GM18867 (cell line): ENCODE measurements around the gene SIPA1L3.

Experiments used
- ATAC-seq: cut with Tn5 transposase; IDR thresholded peaks from one replicate; pipeline ENCODE4 v1.9.1; 2021; ENCODE audit warnings: mild to moderate bottlenecking, moderate library complexity; ENCODE audit not compliant: unreplicated experiment

Gene SIPA1L3

DNA sequence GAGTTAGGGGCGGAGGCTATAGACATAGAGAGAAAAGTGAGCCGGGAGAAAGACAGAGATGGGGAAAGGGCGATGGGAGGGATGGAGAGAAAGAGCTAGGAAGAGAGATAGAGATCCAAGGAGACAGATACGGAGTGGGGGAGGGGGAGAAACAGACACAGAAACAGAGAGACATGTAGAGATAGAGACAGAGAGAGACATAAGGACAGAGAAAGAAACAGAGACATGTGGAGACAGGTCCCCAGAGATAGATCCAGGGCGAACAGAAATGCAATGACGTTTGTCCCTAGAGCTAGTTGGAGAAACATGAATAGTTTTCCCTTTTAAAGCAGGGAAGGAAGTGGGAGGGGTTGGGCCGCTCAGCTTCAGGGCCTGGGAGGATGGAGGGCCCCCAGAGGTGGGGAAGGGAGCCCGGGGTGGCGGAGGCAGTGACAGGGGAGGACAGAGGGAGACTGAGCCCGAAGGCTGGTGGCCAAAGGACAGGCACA, 344.6 kb downstream of the SIPA1L3 start:
- no peak for ATAC-seq

DNA sequence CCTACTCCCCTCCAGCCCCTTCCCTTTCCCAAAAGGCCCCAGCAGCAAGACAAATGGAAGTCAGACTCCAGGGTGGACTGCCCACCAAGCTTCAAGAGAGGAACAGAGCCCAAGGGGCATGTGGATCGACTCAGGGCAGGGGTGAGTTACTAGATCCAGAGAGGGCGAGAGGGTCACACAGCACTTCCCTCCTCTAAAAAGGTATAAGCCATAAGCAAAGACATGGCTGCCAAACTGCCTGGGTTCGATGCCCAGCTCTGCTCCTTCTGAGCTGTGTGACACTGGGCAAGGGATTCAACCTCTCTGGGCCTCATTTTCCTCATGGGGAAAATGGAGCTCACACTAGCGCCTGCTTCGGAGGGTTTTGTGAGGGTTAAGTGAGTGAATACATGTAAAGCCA, 345.4 kb downstream of the SIPA1L3 start:
- ATAC-seq = no peak

DNA sequence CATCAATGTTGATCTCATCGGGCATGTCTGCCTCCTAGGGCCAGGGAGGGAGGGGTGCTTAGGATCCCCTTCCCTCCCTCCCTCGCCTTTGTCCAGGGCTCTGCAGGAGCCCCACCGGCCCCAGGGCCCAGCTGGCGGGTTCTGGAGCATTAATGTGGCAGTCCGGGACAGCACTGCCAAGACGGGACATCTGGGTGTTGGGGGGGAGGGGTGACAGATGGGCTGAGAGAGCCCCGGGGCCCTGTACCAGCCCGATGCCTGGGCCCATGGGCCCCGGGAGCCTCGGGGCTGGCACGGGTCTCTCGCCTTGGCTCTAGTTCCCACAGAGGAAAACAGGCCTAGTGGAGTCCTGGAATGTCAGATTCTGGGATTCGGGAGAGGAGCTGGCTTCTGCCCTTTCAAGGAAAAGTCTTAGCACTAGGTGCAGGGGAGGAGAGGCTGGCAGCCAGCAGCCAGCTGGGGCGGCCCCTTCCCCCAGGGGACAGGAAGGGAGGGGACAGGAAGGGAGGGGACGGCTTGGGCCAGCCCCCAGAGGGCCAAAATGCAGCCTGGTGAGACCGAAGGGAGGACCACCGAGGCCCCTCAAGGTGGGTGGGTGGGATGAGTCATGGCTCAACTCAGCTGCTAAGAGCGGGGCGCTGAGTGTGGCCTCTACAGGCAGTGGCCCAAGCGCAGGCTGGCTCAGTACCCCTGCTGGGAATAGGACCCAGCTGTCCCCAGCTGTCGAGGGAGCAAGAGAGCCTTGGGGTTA, 346.1 kb downstream of the SIPA1L3 start:
- no peak for ATAC-seq

DNA sequence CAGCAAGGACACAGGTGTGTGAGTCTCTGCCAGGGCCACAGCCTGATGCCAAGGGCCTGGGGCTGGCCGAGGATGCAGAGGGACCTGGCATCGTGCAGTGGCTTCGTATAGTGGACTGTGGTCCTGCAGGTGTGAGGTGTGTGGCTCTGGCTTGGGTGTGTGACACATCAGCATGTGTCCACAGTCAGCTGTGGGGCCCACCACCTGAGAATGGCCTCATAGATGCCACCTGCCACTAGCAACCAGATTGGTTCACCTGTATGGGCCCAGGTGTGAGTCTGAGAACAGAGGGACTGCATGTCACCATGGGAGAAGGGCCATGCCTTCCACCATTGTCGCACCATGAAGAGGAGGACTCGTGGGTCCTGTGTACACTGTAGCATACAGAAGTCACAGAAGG, 346.8 kb downstream of the SIPA1L3 start:
- no peak for ATAC-seq

DNA sequence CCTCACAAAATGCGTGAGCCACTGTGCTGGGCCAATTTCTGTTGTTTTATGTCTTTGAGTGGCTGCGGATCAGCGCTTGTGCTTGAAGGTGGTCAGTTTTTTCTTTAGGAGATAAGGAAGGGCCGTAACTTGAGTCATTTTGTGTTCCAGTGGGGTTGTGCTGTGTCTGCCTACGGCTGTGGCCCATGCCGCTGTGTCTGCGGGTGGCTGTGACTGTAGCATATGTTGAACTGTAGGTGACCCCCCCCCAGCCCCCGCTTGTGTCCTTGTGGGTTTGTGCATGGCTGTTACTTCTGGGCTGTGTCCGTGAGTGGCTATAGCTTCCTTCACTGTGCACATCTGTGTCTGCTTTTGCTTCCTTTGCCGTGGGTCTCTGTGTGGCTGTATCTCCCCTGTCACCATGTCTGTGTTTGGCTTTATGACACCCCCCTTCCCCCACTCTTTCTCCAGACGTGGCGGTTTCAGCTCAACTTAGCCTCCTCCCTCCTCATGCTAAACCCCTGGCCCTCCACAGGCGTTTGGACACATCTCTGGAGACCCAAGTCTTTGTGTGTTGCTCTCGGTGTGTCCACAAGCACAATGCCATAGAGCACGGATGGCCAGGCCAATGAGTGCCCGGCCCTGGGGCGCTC, 348.5 kb downstream of the SIPA1L3 start:
- ATAC-seq = no peak
